CD4-positive, alpha-beta T cell treated with Interleukin-21 for 1 hour (primary cell): ENCODE data around the gene PAX6.

Experiments used
- DNase-seq: peaks from one replicate; pipeline ENCODE4 v3.0.0-alpha.2; 2020

The PAX6 gene

GRCh38 chr11:31796499-31797189 lies 14.5 kb downstream of the PAX6 start:
- no peak for DNase-seq

GRCh38 chr11:31795706-31796498 lies 15.2 kb downstream of the PAX6 start:
- DNase-seq = no peak

GRCh38 chr11:31794548-31794947 lies 16.6 kb downstream of the PAX6 start:
- DNase-seq = no peak

- no peak for DNase-seq
These were observed 17.9 kb downstream of the PAX6 start for GRCh38 chr11:31793264-31793663.

- no peak for DNase-seq
These were observed 18.7 kb downstream of the PAX6 start for GRCh38 chr11:31792456-31792855.

GRCh38 chr11:31792036-31792435 lies 19.1 kb downstream of the PAX6 start:
- no peak for DNase-seq

GRCh38 chr11:31790649-31791048 lies 20.5 kb downstream of the PAX6 start:
- DNase-seq = no peak

GRCh38 chr11:31788085-31788484 lies 23.0 kb downstream of the PAX6 start:
- DNase-seq = no peak

- DNase-seq = no peak
These were observed 24.0 kb downstream of the PAX6 start for GRCh38 chr11:31786996-31787685.

- no peak for DNase-seq
These were observed 26.5 kb downstream of the PAX6 start for GRCh38 chr11:31784611-31785010.

- no peak for DNase-seq
These were observed 27.9 kb downstream of the PAX6 start for GRCh38 chr11:31783252-31783651.

GRCh38 chr11:31782257-31782656 lies 28.9 kb downstream of the PAX6 start:
- no peak for DNase-seq

GRCh38 chr11:31780480-31780971 lies 30.6 kb downstream of the PAX6 start:
- no peak for DNase-seq

GRCh38 chr11:31780078-31780477 lies 31.0 kb downstream of the PAX6 start:
- no peak for DNase-seq

GRCh38 chr11:31779374-31779791 lies 31.7 kb downstream of the PAX6 start:
- DNase-seq = no peak

- no peak for DNase-seq
These were observed 38.7 kb downstream of the PAX6 start for GRCh38 chr11:31772412-31772811.

GRCh38 chr11:31770011-31770700 lies 41.0 kb downstream of the PAX6 start:
- DNase-seq = no peak

GRCh38 chr11:31768749-31769640 lies 42.1 kb downstream of the PAX6 start:
- no peak for DNase-seq

- no peak for DNase-seq
These were observed 43.4 kb downstream of the PAX6 start for GRCh38 chr11:31767685-31768084.

GRCh38 chr11:31767066-31767465 lies 44.1 kb downstream of the PAX6 start:
- no peak for DNase-seq

GRCh38 chr11:31764766-31765165 lies 46.4 kb downstream of the PAX6 start:
- DNase-seq = no peak

- DNase-seq = no peak
These were observed 46.9 kb downstream of the PAX6 start for GRCh38 chr11:31764261-31764660.
